SK-N-SH treated with all-trans-retinoic acid at 6 μM for 48 hours (cell line): ENCODE data around the gene CHRNE.
"Not testable (repeated sequence)": the region's sequence is repeated elsewhere in the genome, so short reads cannot be mapped to it uniquely, and the experiment has no call there.

Experiments used
- ATAC-seq: fragments of 200-7000 bp; cut with Tn5 transposase; 3 replicates; pipeline ENCODE4 v1.9.1; 2020; ENCODE audit warnings: mild to moderate bottlenecking, moderate library complexity
- BACH2 ChIP-seq: fragments of 250-450 bp; sonication (Bioruptor Pico); IDR thresholded peaks from 2 replicates; pipeline ENCODE4 v1.9.0; 2021; ENCODE audit warnings: mild to moderate bottlenecking, borderline replicate concordance
- CSDC2 ChIP-seq: fragments of 250-450 bp; sonication (Bioruptor Pico); IDR thresholded peaks from 2 replicates; pipeline ENCODE4 v1.5.0; 2020; ENCODE audit warnings: mild to moderate bottlenecking, moderate library complexity
- ESRRG ChIP-seq: fragments of 250-450 bp; sonication (Bioruptor Pico); IDR thresholded peaks from 2 replicates; pipeline ENCODE4 v1.6.1; 2021; ENCODE audit warnings: mild to moderate bottlenecking
- GLIS3 ChIP-seq: fragments of 250-450 bp; sonication (Bioruptor Pico); IDR thresholded peaks from 2 replicates; pipeline ENCODE4 v1.5.0; 2020; ENCODE audit warnings: mild to moderate bottlenecking, moderate library complexity
- ISL1 ChIP-seq: fragments of 250-450 bp; sonication (Bioruptor Pico); IDR thresholded peaks from 2 replicates; pipeline ENCODE4 v2.1.2; 2022; ENCODE audit warnings: mild to moderate bottlenecking, moderate library complexity
- OSR1 ChIP-seq: fragments of 250-450 bp; sonication (Bioruptor Pico); IDR thresholded peaks from 2 replicates; pipeline ENCODE4 v1.8.0; 2022; ENCODE audit warnings: moderate library complexity, mild to moderate bottlenecking, inconsistent platforms
- PPARA ChIP-seq: fragments of 250-450 bp; sonication (Bioruptor Pico); IDR thresholded peaks from 2 replicates; pipeline ENCODE4 v1.5.0; 2020; ENCODE audit warnings: mild to moderate bottlenecking, borderline replicate concordance
- RARB ChIP-seq: fragments of 250-450 bp; sonication (Bioruptor Pico); IDR thresholded peaks from 2 replicates; pipeline ENCODE4 v1.8.0; 2021; ENCODE audit warnings: mild to moderate bottlenecking, moderate library complexity
- TSHZ2 ChIP-seq: fragments of 250-450 bp; sonication (Bioruptor Pico); IDR thresholded peaks from 2 replicates; pipeline ENCODE4 v1.5.0; 2020; ENCODE audit warnings: mild to moderate bottlenecking, moderate library complexity
- ZC3H10 ChIP-seq: fragments of 250-450 bp; sonication (Bioruptor Pico); IDR thresholded peaks from 2 replicates; pipeline ENCODE4 v1.5.1; 2021; ENCODE audit warnings: mild to moderate bottlenecking, moderate library complexity
- ZFP30 ChIP-seq: fragments of 450-650 bp; formaldehyde crosslinking; IDR thresholded peaks from 2 replicates; pipeline ENCODE4 v1.5.0; 2022; ENCODE audit warnings: mild to moderate bottlenecking, moderate library complexity
- ZNF565 ChIP-seq: fragments of 450-650 bp; formaldehyde crosslinking; conservative IDR thresholded peaks from 2 replicates; pipeline ENCODE4 v1.5.0; 2020; ENCODE audit warnings: low read depth, mild to moderate bottlenecking, moderate library complexity
- ZNF70 ChIP-seq: fragments of 450-650 bp; formaldehyde crosslinking; IDR thresholded peaks from 2 replicates; pipeline ENCODE4 v1.5.0; 2020; ENCODE audit warnings: mild to moderate bottlenecking, moderate library complexity
- ZNF8 ChIP-seq: fragments of 450-650 bp; formaldehyde crosslinking; IDR thresholded peaks from 2 replicates; pipeline ENCODE4 v1.5.0; 2020; ENCODE audit warnings: mild to moderate bottlenecking, moderate library complexity
- TF ChIP-seq, protein P1 (sequence below): fragments of 250-450 bp; sonication (Bioruptor Pico); IDR thresholded peaks from 2 replicates; pipeline ENCODE4 v1.5.1; 2021; ENCODE audit warnings: mild to moderate bottlenecking, moderate library complexity
- TF ChIP-seq, protein P2 (sequence below): fragments of 250-450 bp; sonication (Bioruptor Pico); IDR thresholded peaks from 2 replicates; pipeline ENCODE4 v1.8.0; 2020; ENCODE audit warnings: mild to moderate bottlenecking, moderate library complexity, borderline replicate concordance
- TF ChIP-seq, protein P3 (sequence below): fragments of 250-450 bp; sonication (Bioruptor Pico); IDR thresholded peaks from 2 replicates; pipeline ENCODE4 v1.5.1; 2020; ENCODE audit warnings: low read depth, mild to moderate bottlenecking, moderate library complexity
- TF ChIP-seq, protein P4 (sequence below): fragments of 250-450 bp; sonication (Bioruptor Pico); IDR thresholded peaks from 2 replicates; pipeline ENCODE4 v1.8.0; 2021; ENCODE audit warnings: low read depth, mild to moderate bottlenecking, moderate library complexity, borderline replicate concordance

The CHRNE gene

GRCh38 chr17:4906642-4907041, 3.7 kb upstream of the CHRNE start:
- ATAC-seq: not testable (repeated sequence)
- peak; percentile 63; the same call in 1 of the 2 replicates for TF ChIP-seq ZNF8 (CRISPR knock-in tag)

GRCh38 chr17:4902540-4902939, 358 bp downstream of the CHRNE start:
- ATAC-seq: no peak
- no peak for TF ChIP-seq TSHZ2 (CRISPR knock-in tag)
- TF ChIP-seq GLIS3 (CRISPR knock-in tag): no peak
- TF ChIP-seq, protein P1, sequence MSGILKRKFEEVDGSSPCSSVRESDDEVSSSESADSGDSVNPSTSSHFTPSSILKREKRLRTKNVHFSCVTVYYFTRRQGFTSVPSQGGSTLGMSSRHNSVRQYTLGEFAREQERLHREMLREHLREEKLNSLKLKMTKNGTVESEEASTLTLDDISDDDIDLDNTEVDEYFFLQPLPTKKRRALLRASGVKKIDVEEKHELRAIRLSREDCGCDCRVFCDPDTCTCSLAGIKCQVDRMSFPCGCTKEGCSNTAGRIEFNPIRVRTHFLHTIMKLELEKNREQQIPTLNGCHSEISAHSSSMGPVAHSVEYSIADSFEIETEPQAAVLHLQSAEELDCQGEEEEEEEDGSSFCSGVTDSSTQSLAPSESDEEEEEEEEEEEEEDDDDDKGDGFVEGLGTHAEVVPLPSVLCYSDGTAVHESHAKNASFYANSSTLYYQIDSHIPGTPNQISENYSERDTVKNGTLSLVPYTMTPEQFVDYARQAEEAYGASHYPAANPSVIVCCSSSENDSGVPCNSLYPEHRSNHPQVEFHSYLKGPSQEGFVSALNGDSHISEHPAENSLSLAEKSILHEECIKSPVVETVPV: no peak
- no peak for TF ChIP-seq ZNF565 (CRISPR knock-in tag)
- TF ChIP-seq, protein P2, sequence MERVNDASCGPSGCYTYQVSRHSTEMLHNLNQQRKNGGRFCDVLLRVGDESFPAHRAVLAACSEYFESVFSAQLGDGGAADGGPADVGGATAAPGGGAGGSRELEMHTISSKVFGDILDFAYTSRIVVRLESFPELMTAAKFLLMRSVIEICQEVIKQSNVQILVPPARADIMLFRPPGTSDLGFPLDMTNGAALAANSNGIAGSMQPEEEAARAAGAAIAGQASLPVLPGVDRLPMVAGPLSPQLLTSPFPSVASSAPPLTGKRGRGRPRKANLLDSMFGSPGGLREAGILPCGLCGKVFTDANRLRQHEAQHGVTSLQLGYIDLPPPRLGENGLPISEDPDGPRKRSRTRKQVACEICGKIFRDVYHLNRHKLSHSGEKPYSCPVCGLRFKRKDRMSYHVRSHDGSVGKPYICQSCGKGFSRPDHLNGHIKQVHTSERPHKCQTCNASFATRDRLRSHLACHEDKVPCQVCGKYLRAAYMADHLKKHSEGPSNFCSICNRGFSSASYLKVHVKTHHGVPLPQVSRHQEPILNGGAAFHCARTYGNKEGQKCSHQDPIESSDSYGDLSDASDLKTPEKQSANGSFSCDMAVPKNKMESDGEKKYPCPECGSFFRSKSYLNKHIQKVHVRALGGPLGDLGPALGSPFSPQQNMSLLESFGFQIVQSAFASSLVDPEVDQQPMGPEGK: no peak
- no peak for TF ChIP-seq ZFP30 (CRISPR knock-in tag)
- no peak for TF ChIP-seq CSDC2 (CRISPR knock-in tag)
- TF ChIP-seq ZC3H10 (CRISPR knock-in tag): no peak
- TF ChIP-seq RARB (CRISPR knock-in tag): no peak
- TF ChIP-seq ESRRG (CRISPR knock-in tag): no peak
- TF ChIP-seq, protein P3, sequence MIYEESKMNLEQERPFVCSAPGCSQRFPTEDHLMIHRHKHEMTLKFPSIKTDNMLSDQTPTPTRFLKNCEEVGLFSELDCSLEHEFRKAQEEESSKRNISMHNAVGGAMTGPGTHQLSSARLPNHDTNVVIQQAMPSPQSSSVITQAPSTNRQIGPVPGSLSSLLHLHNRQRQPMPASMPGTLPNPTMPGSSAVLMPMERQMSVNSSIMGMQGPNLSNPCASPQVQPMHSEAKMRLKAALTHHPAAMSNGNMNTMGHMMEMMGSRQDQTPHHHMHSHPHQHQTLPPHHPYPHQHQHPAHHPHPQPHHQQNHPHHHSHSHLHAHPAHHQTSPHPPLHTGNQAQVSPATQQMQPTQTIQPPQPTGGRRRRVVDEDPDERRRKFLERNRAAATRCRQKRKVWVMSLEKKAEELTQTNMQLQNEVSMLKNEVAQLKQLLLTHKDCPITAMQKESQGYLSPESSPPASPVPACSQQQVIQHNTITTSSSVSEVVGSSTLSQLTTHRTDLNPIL: no peak

- ATAC-seq: no peak
- TF ChIP-seq, protein P4, sequence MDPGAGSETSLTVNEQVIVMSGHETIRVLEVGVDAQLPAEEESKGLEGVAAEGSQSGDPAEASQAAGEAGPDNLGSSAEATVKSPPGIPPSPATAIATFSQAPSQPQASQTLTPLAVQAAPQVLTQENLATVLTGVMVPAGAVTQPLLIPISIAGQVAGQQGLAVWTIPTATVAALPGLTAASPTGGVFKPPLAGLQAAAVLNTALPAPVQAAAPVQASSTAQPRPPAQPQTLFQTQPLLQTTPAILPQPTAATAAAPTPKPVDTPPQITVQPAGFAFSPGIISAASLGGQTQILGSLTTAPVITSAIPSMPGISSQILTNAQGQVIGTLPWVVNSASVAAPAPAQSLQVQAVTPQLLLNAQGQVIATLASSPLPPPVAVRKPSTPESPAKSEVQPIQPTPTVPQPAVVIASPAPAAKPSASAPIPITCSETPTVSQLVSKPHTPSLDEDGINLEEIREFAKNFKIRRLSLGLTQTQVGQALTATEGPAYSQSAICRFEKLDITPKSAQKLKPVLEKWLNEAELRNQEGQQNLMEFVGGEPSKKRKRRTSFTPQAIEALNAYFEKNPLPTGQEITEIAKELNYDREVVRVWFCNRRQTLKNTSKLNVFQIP (CRISPR knock-in tag): no peak
Measured at GRCh38 chr17:4901648-4902344, 1.1 kb downstream of the CHRNE start.

GRCh38 chr17:4901108-4901647, 1.7 kb downstream of the CHRNE start:
- no peak for ATAC-seq
- TF ChIP-seq BACH2 (CRISPR knock-in tag): no peak
- no peak for TF ChIP-seq ZNF565 (CRISPR knock-in tag)
- TF ChIP-seq ZNF70 (CRISPR knock-in tag): no peak
- no peak for TF ChIP-seq GLIS3 (CRISPR knock-in tag)
- TF ChIP-seq ISL1 (CRISPR knock-in tag): no peak
- TF ChIP-seq ZC3H10 (CRISPR knock-in tag): no peak
- TF ChIP-seq OSR1 (CRISPR knock-in tag): no peak
- no peak for TF ChIP-seq TSHZ2 (CRISPR knock-in tag)
- TF ChIP-seq ZNF8 (CRISPR knock-in tag): no peak
- TF ChIP-seq, protein P3: no peak
- no peak for TF ChIP-seq CSDC2 (CRISPR knock-in tag)
- TF ChIP-seq, protein P2: no peak
- no peak for TF ChIP-seq PPARA
- TF ChIP-seq ZFP30 (CRISPR knock-in tag): no peak
- TF ChIP-seq ESRRG (CRISPR knock-in tag): no peak
